ENCODE data around the gene DOCK10. TPM values are rescaled to one million over a fixed set of nuclear protein-coding genes. Genes with fewer than 3 reads are reported as not detected.

Gene DOCK10
- total RNA-seq, 1 donor from 2014 or later: 16.0 TPM

DNA sequence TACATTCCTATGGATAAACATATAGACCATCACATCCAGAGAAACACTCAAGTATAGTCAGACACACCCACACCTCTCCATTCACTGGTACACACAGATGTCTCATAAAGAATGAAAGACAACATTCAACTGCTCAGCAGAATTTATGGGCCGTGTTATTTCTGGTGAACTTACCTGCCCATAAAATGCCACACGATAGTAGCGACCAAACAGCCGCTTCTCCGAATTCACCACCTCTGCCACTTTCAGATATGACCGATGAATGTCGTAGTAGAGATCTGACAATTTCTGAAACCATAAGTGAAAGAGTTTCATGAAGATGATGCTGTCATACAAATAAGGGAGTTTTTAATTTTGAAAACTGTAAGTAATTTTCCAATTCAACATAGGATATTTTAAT, 255.4 kb downstream of the DOCK10 start:
- DNase-seq (ENCODE audit: low spot score): no peak

- no peak for DNase-seq (ENCODE audit: low spot score)
Observed at GRCh38 chr2:224781400-224781799, 260.9 kb downstream of the DOCK10 start.

GRCh38 chr2:224780823-224781222, 261.4 kb downstream of the DOCK10 start:
- no peak for DNase-seq (ENCODE audit: low spot score)

- no peak for DNase-seq (ENCODE audit: low spot score)
Observed at GRCh38 chr2:224780106-224780505, 262.2 kb downstream of the DOCK10 start.

- no peak for DNase-seq (ENCODE audit: low spot score)
Observed at GRCh38 chr2:224778474-224778877, 263.8 kb downstream of the DOCK10 start.

- no peak for DNase-seq (ENCODE audit: low spot score)
Observed at GRCh38 chr2:224777559-224777930, 264.7 kb downstream of the DOCK10 start.

- DNase-seq (ENCODE audit: low spot score): no peak
Observed at GRCh38 chr2:224776795-224777558, 265.3 kb downstream of the DOCK10 start.

DNA sequence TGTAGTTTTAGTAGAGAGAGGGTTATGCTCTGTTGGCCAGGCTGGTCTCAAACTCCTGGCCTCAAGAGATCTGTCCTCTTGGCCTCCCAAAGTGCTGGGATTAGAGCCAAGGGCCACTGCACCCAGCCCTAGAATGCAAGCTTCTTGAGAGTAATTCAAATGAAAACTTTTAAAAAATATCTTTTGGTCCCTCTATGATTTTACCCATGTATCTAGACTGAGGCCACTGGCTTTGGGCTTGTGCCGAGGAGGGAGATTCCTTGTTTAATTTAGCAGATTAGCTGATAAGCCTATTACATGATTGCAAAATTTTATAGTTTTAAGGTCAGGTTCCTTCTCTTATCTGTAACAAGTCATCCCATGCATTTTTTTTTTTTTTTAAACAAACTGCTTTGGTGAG, 266.6 kb downstream of the DOCK10 start:
- DNase-seq (ENCODE audit: low spot score): no peak

- DNase-seq (ENCODE audit: low spot score): no peak
Observed at GRCh38 chr2:224774735-224775134, 267.5 kb downstream of the DOCK10 start.

DNA sequence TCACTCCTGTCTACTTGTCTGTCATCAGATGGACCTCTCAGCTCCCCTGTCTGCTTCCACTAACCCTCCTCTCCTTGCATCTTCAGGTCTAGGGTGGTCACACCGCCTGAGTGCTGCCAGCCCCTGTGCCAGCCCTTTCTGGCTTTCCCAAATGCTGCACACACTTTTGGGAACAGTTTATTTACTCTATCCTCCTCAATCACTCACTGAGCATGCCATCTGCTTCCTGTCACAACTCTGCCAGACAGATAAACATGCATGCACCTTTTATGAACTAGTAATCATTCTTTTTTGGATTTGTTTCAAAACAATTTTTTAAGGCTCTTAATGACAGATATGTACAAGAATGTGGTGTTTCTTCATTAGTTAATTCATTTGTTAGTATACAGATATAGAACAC, 269.8 kb downstream of the DOCK10 start:
- no peak for DNase-seq (ENCODE audit: low spot score)

DNA sequence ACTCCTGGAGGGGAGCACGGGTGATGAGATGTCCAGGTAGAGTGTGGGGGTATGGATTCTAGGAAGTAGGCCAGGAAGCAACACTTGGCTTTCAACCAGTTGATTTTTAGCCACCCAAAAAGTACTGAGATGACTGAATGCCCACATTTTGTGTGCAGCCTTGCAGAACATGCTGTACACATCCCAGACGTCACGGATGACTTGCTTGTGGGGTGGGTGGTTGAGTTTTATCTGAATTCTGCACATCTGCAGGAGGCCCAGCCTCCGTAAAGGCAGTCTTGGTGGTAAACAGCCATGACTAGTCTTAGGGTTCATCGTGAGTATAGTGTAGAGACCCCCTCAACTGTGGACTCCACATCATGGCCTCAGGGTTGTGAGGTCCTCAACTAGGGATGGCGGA, 272.8 kb downstream of the DOCK10 start:
- DNase-seq (ENCODE audit: low spot score): no peak

- no peak for DNase-seq (ENCODE audit: low spot score)
Observed at GRCh38 chr2:224764565-224765236, 277.6 kb downstream of the DOCK10 start.

DNA sequence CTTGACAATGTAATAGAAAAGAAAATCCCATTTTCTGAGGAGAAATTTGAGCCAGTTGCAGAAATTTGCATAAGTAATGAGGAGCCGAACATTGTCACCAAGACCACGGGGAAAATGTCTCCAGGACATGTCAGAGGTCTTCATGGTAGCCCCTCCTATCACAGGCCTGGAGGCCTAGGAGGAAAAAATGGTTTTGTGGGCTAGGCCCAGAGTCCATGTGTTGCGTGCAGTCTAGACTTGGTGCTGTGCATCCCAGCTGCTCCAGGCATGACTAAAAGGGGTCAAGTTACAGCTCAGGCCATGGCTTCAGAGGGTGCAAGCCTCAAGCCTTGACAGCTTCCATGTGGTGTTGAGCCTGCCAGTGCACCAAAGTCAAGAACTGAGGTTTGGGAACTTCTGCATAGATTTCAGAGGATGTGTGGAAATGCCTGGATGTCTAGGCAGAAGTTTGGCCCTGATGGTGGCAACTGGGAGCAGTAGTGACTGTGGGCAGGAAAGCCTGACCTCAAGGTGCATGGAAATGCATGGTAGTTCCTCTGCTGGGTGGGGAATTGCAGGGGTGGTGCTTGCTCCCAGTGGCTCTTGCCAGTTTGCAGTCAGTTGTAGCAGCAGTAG, 284.2 kb downstream of the DOCK10 start:
- no peak for DNase-seq (ENCODE audit: low spot score)

GRCh38 chr2:224753743-224754540, 288.3 kb downstream of the DOCK10 start:
- DNase-seq (ENCODE audit: low spot score): no peak

DNA sequence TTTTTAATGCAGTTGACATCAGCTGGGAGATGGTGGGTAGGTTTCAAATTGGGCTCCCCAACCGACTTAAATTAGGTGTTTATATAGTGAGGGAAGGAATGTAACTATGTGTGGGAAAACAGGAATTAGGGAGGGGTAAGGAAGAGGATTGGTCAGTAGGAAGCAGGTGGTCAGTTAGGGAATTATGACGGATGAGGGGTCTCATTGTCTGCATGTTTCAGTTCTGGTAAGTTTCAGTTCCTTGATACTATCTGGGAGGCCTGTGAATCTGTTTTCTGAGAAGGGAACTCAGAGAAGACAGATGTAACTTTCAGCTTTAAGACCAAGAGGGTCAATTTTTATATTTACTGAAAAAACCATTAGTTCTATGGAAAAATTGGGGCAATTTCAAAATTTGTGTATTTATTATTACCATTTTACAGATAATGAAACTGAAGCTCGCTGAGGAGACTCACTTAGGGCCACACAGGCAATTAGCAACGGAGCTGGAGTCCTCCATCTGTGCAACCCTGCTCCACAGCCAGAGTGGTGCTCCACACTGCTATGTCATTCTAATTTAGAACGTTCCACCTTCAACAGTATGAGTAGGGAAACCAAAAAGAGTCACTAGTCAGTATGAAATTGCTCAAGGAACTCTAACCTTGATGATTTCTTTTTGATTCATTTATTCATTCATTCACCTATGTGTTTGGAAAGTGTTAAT, 290.1 kb downstream of the DOCK10 start:
- no peak for DNase-seq (ENCODE audit: low spot score)

DNA sequence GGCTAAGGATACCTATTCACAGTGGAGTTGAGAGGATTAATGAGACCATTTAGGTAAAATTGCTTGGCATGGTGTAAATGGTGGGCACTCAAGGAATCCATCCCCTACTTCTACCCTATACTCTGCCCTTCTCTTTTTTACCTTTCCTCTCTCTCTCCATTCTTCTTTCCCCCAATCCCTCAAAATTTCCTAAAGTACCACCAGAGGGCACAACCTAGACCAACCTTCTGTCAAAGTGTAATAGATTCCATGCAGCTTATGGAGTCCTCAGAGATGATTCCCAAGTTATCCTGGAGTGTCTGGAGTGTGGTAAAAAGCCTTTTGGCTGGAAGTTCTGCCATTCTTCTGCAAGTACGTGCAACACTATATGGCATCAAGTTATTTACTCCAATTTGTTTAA, 293.1 kb downstream of the DOCK10 start:
- no peak for DNase-seq (ENCODE audit: low spot score)

GRCh38 chr2:224747765-224748164, 294.5 kb downstream of the DOCK10 start:
- DNase-seq (ENCODE audit: low spot score): no peak

GRCh38 chr2:224736227-224736626, 306.0 kb downstream of the DOCK10 start:
- no peak for DNase-seq (ENCODE audit: low spot score)

DNA sequence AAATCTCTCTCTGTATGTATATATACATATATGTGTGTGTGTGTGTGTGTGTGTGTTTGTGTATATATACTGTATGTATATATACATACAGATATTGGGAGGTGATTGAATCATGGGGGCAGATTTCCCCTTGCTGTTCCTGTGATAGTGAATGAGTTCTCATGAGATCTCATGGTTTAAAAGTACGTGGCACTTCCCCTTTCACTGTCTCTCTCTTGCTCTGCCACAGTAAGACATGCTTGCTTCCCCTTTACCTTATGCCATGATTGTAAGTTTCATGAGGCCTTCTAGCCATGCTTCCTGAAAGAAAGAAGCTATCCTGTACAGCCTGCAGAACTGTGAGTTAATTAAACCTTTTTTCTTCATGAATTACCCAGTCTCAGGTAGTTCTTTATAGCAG, 307.3 kb downstream of the DOCK10 start:
- DNase-seq (ENCODE audit: low spot score): no peak

GRCh38 chr2:224731665-224732064, 310.6 kb downstream of the DOCK10 start:
- DNase-seq (ENCODE audit: low spot score): no peak

GRCh38 chr2:224729435-224729834, 312.8 kb downstream of the DOCK10 start:
- DNase-seq (ENCODE audit: low spot score): no peak

All from mesenteric fat pad (tissue), 1 donor.